Astrocyte (in vitro differentiated cells and primary cell): ENCODE results near the gene GABPA. TPM values are rescaled to one million over a fixed set of nuclear protein-coding genes. Genes with fewer than 3 reads are reported as not detected.
A peak's percentile ranks its signal among the peaks of the same experiment; 100 is the strongest.

Experiments
- DNase-seq: peaks from one replicate; pipeline ENCODE4 v3.0.0-alpha.2; 2010; ENCODE audit warnings: low read depth
- FAIRE-seq: peaks from 2 replicates; lab custom pipeline; 2011; peaks lifted over from hg19 to GRCh38; lab: Jason Lieb, UNC
- H2AFZ ChIP-seq: 2 replicates; pipeline ENCODE4 v1.6.0; 2012; ENCODE audit warnings: low read depth, low read length, inconsistent platforms
- H3K27ac ChIP-seq: 2 replicates; pipeline ENCODE4 v1.5.1; 2011; ENCODE audit warnings: low read depth, low read length, inconsistent platforms
- H3K27me3 ChIP-seq: 2 replicates; pipeline ENCODE4 v1.6.0; 2011; ENCODE audit warnings: low read length, inconsistent platforms; ENCODE audit not compliant: insufficient read depth
- H3K36me3 ChIP-seq: 2 replicates; pipeline ENCODE4 v1.5.1; 2011; ENCODE audit warnings: low read length, inconsistent platforms; ENCODE audit not compliant: insufficient read depth
- H3K4me1 ChIP-seq: 2 replicates; pipeline ENCODE4 v1.5.1; 2011; ENCODE audit warnings: low read length, inconsistent platforms; ENCODE audit not compliant: insufficient read depth
- H3K4me2 ChIP-seq: 2 replicates; pipeline ENCODE4 v1.6.0; 2012; ENCODE audit warnings: low read length, inconsistent platforms
- H3K4me3 ChIP-seq: 2 replicates; pipeline ENCODE4 v1.5.1; 2011; ENCODE audit warnings: low read depth, mild to moderate bottlenecking, low read length, inconsistent platforms; ENCODE audit not compliant: insufficient read depth
- H3K79me2 ChIP-seq: 2 replicates; pipeline ENCODE4 v1.6.0; 2012; ENCODE audit warnings: mild to moderate bottlenecking, low read length, inconsistent platforms; ENCODE audit not compliant: insufficient read depth
- H3K9ac ChIP-seq: 2 replicates; pipeline ENCODE4 v1.6.0; 2012; ENCODE audit warnings: mild to moderate bottlenecking, low read length, inconsistent platforms
- H3K9me3 ChIP-seq: 2 replicates; pipeline ENCODE4 v1.5.1; 2012; ENCODE audit warnings: low read depth, mild to moderate bottlenecking, low read length, inconsistent platforms; ENCODE audit not compliant: insufficient read depth
- H4K20me1 ChIP-seq: 2 replicates; pipeline ENCODE4 v1.6.0; 2012; ENCODE audit warnings: low read length, inconsistent platforms; ENCODE audit not compliant: insufficient read depth
- H3K27ac Mint-ChIP-seq: one replicate; pipeline ENCODE4 v1.8.0; 2021; ENCODE audit warnings: mild to moderate bottlenecking, mixed read lengths; ENCODE audit not compliant: unreplicated experiment
- H3K27me3 Mint-ChIP-seq: one replicate; pipeline ENCODE4 v1.8.0; 2021; ENCODE audit warnings: low read depth, mixed read lengths; ENCODE audit not compliant: unreplicated experiment
- H3K36me3 Mint-ChIP-seq: one replicate; pipeline ENCODE4 v1.8.0; 2021; ENCODE audit warnings: low read depth, mixed read lengths; ENCODE audit not compliant: unreplicated experiment
- H3K4me1 Mint-ChIP-seq: one replicate; pipeline ENCODE4 v1.8.0; 2021; ENCODE audit warnings: low read depth, mixed read lengths; ENCODE audit not compliant: unreplicated experiment
- H3K4me3 Mint-ChIP-seq: one replicate; pipeline ENCODE4 v1.8.0; 2021; ENCODE audit warnings: mild to moderate bottlenecking, moderate library complexity, mixed read lengths; ENCODE audit not compliant: unreplicated experiment
- H3K9me3 Mint-ChIP-seq: one replicate; pipeline ENCODE4 v1.8.0; 2021; ENCODE audit warnings: mild to moderate bottlenecking, mixed read lengths; ENCODE audit not compliant: unreplicated experiment
- EZH2 ChIP-seq: IDR thresholded peaks from 2 replicates; pipeline ENCODE4 v1.6.1; 2012; ENCODE audit warnings: mild to moderate bottlenecking, low read length, inconsistent platforms; ENCODE audit not compliant: insufficient read depth
- total RNA-seq: library from RNA; stranded (reverse); gene quantifications from 2 replicates; pipeline ENCODE4 v1.2.1, GENCODE V29; 2021
- TF ChIP-seq, protein P1 (sequence below): IDR thresholded peaks from 2 replicates; pipeline ENCODE4 v1.5.1; 2011; ENCODE audit warnings: low read depth, mild to moderate bottlenecking, inconsistent platforms, low read length, moderate library complexity; ENCODE audit not compliant: insufficient read depth

Gene GABPA
- total RNA-seq, 1 donor from 2014 or later, result 23.6 TPM

DNA sequence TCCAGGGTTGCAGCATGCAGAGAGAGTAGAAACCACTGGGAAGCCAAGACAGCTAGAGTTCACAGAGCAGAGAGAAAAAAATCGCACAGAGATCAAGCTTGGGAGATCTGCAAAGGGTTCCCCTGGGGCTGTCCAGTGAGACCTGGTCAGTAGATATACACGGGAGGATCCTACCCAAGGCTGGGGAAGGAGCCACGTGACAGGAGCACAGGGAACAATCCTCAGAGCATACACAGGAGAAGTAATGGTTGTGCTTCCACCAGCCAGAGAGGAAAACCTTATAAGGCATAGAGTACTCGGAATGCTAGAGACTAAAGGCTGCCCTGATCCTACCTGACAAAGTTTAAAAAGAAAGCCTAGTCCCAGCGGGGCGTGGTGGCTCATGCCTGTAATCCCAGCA is 53.9 kb downstream of the GABPA start:
- Histone ChIP-seq H3K4me2 (no peak overlapping the region), H4K20me1 (no peaks in the 10 kb centered on the region), H3K27me3 (no peaks in the 10 kb centered on the region), H3K4me1 (peaks cover 6% of the 10 kb centered on the region), H3K9ac (no peak overlapping the region), H3K36me3 (no peaks in the 10 kb centered on the region), H3K4me3 (no peak overlapping the region), H2AFZ (no peak overlapping the region), H3K9me3 (no peaks in the 10 kb centered on the region), H3K79me2 (no peaks in the 10 kb centered on the region), H3K27ac (no peak overlapping the region)
- FAIRE-seq, result no peak
- no peaks in the 10 kb centered on the region for H3K36me3 Mint-ChIP-seq
- no peak overlapping the region for H3K27ac Mint-ChIP-seq
- TF ChIP-seq, protein P1, sequence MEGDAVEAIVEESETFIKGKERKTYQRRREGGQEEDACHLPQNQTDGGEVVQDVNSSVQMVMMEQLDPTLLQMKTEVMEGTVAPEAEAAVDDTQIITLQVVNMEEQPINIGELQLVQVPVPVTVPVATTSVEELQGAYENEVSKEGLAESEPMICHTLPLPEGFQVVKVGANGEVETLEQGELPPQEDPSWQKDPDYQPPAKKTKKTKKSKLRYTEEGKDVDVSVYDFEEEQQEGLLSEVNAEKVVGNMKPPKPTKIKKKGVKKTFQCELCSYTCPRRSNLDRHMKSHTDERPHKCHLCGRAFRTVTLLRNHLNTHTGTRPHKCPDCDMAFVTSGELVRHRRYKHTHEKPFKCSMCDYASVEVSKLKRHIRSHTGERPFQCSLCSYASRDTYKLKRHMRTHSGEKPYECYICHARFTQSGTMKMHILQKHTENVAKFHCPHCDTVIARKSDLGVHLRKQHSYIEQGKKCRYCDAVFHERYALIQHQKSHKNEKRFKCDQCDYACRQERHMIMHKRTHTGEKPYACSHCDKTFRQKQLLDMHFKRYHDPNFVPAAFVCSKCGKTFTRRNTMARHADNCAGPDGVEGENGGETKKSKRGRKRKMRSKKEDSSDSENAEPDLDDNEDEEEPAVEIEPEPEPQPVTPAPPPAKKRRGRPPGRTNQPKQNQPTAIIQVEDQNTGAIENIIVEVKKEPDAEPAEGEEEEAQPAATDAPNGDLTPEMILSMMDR, result no peak
- TF ChIP-seq EZH2, result no peak
- H3K9me3 Mint-ChIP-seq, result no peaks in the 10 kb centered on the region
- no peak for DNase-seq
- no peaks in the 10 kb centered on the region for H3K4me1 Mint-ChIP-seq
- peaks cover 4% of the 10 kb centered on the region for H3K27me3 Mint-ChIP-seq
- H3K4me3 Mint-ChIP-seq, result no peak overlapping the region

DNA sequence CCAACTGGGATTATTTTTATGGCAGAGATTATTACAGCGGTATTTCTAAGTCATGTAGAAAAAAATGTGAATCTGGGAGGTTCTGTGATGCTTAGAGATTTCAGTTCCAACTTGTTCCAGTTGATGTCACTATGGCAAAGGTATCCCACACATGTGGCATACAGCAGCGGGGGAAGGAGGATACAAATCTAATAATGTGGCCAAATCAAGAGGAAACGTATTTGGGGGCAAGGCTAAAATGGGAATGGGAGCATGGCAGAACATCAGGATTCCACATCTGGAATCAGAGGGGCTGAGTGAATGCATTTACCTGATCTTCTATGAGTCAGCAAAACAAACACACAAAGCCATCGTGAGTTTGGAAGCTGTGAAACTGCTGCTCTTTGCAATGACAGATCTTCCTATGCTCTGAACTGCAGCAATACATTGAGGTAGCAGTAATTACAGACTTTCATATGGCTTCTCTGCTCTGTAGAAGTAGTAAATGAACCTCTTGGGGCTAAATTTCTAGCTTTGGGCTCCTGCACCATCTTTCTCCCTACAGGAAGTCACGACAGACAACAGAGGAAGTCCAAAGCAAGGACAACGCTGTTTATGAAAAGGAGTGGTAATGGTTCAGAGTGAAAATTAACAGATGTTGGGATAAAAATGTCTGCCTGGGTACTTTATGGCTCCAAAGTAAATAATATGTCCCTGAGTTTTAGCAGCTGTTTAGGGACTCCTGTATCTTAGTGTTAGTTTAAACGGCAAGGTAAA is 55.5 kb downstream of the GABPA start:
- Histone ChIP-seq H3K36me3 (no peaks in the 10 kb centered on the region), H3K4me1 (peaks cover 6% of the 10 kb centered on the region), H2AFZ (peak overlapping the region; percentile 80), H3K79me2 (no peaks in the 10 kb centered on the region), H4K20me1 (no peaks in the 10 kb centered on the region), H3K27me3 (no peaks in the 10 kb centered on the region), H3K9ac (peak overlapping the region; percentile 23), H3K4me2 (peak overlapping the region; percentile 81), H3K4me3 (peak overlapping the region; percentile 49), H3K27ac (no peak overlapping the region), H3K9me3 (no peaks in the 10 kb centered on the region)
- peak; percentile 16 for DNase-seq
- H3K4me1 Mint-ChIP-seq, result no peaks in the 10 kb centered on the region
- no peak for TF ChIP-seq EZH2
- TF ChIP-seq, protein P1, result peak; percentile 29
- H3K9me3 Mint-ChIP-seq, result no peaks in the 10 kb centered on the region
- peaks cover 2% of the 10 kb centered on the region for H3K27me3 Mint-ChIP-seq
- no peak overlapping the region for H3K4me3 Mint-ChIP-seq
- H3K27ac Mint-ChIP-seq, result no peak overlapping the region
- H3K36me3 Mint-ChIP-seq, result no peaks in the 10 kb centered on the region
- FAIRE-seq, result no peak

DNA sequence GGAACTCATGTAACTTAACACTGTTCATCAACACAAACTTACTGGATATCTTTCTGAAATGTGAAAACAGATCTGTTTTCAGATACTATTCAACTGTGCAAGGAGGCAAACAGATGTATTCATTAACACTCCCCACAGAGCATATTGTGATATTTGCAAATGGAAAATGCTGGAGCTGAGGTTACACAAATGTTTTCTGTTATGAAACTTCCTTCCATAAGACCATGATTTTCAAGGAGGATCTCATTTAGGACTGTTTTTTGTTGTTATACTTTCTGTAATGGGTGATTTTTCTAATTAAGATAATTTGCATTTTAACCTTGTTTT is 56.1 kb downstream of the GABPA start:
- FAIRE-seq (no peak), DNase-seq (no peak)
- peaks cover 6% of the 10 kb centered on the region for H3K4me1 ChIP-seq
- Mint-ChIP-seq H3K27ac (no peak overlapping the region), H3K27me3 (peaks cover 2% of the 10 kb centered on the region), H3K4me3 (no peak overlapping the region), H3K36me3 (no peaks in the 10 kb centered on the region), H3K4me1 (no peaks in the 10 kb centered on the region), H3K9me3 (no peaks in the 10 kb centered on the region)
- no peaks in the 10 kb centered on the region for H3K79me2 ChIP-seq
- H3K9me3 ChIP-seq, result no peaks in the 10 kb centered on the region
- no peak overlapping the region for H3K27ac ChIP-seq
- no peak overlapping the region for H3K4me3 ChIP-seq
- no peaks in the 10 kb centered on the region for H3K36me3 ChIP-seq
- peak overlapping the region; percentile 81 for H3K4me2 ChIP-seq
- no peaks in the 10 kb centered on the region for H4K20me1 ChIP-seq
- no peak overlapping the region for H3K9ac ChIP-seq
- peak overlapping the region; percentile 80 for H2AFZ ChIP-seq
- no peak for TF ChIP-seq EZH2
- TF ChIP-seq, protein P1, result no peak
- H3K27me3 ChIP-seq, result no peaks in the 10 kb centered on the region
